ENCODE results near the gene TMED10.
"Not testable (repeated sequence)": the region's sequence is repeated elsewhere in the genome, so short reads cannot be mapped to it uniquely, and the experiment has no call there.

Gene TMED10

DNA sequence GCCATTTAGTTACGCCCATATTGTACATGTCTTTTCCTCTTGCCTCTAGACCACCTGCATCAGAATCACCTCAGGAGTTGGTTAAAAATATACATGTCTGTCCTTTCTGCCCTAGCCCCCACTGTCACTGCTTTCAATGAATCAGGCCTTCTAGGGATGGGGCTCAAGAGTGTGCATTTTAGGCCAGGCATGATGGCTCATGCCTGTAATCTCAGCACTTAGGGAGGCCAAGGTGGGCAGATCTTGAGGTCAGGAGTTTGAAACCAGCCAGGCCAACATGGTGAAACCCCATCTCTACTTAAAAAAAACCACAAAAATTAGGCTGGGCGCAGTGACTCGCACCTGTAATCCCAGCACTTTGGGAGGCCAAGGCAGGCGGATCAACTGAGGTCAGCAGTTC lies 13.6 kb upstream of the TMED10 start:
- DNase-seq (ENCODE audit: low read depth): no peak

DNA sequence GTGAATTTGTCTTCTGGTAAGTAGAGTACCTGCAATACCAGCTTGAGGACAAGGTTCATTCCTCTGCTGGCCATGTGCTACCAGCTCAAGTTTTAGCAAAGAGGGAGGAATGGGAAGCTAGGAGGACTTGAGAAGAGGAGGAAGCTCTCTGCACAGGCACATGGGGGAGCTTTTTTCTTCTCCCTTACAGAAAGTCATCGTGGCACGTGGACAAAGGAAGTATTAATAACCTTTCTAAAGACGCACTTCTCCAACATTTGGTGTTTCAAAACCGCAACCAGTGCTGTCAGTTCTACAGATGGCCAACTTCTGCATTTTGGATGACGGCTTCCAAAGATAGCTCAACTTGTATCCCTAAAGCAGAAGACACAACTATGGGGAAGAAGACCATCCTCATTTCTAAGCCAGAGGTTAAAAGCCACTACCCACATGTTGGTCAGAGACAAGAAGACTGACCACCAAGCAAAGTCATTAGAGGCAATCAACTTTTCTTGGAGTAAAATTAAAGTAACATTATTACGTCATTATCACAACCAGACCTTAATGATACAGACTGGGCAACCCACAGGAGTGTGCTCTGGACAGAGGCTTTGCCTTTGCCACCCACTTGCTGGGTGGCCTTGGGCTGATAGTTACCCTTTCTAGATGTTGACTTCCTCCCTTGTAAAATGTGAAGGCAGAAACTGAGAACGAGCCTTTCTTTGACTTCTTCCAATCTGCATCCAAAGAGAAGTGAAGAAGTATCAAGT lies 12.3 kb upstream of the TMED10 start:
- no peak for DNase-seq (ENCODE audit: low read depth)

DNA sequence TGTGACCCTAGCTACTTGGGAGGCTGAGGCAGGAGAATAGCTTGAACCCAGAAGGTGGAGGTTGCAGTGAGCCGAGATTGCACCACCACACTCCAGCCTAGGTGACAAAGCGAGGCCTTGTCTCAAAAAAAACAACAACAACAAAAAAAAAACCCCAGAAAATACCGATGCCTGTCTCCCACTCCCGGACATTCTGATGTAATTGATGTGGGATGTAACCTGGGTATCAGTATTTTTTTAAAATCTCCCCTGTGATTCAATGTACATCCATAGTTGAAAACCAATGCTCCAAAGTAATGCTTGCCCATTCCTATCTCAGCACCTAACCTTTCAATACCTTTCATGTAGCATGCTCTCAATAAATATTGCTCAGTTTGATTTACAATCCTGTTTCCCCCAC lies 11.7 kb upstream of the TMED10 start:
- no peak for DNase-seq (ENCODE audit: low read depth)

DNA sequence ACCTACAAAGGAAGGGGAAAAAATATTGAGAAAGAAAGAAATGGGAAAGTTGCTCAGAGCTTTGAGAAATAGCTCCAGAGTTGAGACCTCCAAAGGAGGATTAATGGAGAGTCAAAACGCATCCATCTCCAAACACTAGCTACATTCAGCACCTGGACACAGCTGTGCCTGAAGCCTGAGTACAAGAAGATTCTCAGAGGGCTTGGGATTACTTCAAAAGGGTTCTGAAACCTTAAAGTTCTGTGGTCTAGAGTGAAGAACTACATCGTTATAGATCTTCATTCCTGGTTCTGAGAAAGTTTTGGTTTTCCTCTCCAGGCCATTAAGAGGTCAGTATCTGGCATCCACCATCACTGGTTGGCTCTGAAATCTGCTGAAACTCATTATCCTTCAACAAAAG lies 10.5 kb upstream of the TMED10 start:
- no peak for DNase-seq (ENCODE audit: low read depth)

- no peak for DNase-seq (ENCODE audit: low read depth)
These were observed 9.0 kb upstream of the TMED10 start for GRCh38 chr14:75185251-75186040.

DNA sequence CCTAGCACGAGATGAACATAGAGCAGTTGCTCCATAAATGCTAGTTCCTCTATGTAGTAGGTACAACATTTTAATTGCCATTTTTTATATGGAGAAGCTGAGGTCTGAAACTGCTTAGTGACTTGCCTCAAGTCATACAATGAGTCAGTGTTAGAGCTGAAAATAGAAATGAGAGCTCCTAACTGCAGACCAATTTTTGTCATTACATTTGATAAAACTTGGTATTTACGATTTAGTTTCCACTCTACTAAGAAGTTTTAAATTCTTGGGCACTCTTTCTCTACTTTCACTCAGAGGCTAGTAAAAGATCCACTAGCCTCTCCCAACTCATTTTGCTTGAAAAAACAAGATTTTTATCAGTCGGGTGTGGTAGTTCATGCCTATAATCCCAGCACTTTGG lies 8.1 kb upstream of the TMED10 start:
- no peak for DNase-seq (ENCODE audit: low read depth)

GRCh38 chr14:75184039-75184438 lies 7.6 kb upstream of the TMED10 start:
- DNase-seq (ENCODE audit: low read depth): no peak

- no peak for DNase-seq (ENCODE audit: low read depth)
These were observed 6.8 kb upstream of the TMED10 start for GRCh38 chr14:75183225-75183624.

GRCh38 chr14:75182821-75183220 lies 6.4 kb upstream of the TMED10 start:
- no peak for DNase-seq (ENCODE audit: low read depth)

GRCh38 chr14:75182163-75182562 lies 5.8 kb upstream of the TMED10 start:
- not testable (repeated sequence) for DNase-seq (ENCODE audit: low read depth)

DNA sequence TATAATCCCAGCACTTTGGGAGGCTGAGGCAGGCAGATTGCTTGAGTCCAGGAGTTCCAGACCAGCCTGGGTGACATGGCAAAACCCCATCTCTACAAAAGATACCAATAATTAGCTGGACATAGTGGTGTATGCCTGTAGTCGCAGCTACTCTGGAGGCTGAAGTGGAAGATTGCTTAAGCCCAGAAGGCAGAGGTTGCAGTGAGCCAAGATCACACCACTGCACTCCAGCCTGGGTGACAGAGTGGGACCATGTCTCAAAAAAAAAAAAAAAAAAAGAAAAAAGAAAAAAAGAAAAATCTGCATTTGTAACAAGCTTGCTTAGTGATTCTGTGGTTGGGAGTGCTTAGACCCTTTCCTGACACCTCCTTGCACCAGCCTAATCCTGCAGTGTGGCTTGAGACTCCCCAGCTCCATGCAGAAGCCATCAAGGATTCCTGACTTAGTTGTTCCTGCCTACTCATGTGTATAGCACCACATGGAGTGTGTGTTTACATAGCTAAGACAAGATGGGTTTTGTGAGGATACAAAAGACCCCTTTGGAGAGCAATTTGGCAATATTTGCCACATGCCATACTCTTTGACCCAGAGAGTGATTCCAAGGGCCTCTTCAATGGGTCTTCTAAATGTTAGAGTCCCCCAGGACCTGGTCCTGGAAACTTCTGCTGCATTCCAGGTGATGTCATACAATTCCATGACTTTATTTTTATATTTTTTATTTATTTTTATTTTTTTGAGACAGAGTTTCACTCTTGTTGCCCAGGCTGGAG lies 5.1 kb upstream of the TMED10 start:
- no peak for DNase-seq (ENCODE audit: low read depth)

DNA sequence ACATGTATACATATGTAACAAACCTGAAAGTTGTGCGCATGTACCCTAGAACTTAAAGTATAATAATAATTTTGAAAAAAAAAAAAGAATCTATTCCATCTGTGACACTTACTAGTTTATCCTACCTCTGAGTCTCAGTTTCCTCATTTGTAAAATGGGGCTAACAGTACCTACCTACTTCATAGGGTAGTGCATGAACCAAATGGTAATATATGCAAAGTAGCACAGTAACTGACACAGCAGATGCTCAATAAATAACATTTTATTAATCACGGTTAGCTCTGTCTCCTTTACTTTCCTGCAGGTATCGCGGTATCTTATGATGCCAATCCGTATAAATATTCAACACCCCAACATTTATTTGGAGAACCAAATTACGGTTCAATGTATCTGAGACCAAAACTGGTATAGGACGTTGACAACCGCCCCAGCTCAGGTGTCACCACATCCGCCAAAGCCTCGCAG lies 703 bp downstream of the TMED10 start:
- DNase-seq (ENCODE audit: low read depth): no peak

GRCh38 chr14:75174066-75174465 lies 2.3 kb downstream of the TMED10 start:
- DNase-seq (ENCODE audit: low read depth): no peak

DNA sequence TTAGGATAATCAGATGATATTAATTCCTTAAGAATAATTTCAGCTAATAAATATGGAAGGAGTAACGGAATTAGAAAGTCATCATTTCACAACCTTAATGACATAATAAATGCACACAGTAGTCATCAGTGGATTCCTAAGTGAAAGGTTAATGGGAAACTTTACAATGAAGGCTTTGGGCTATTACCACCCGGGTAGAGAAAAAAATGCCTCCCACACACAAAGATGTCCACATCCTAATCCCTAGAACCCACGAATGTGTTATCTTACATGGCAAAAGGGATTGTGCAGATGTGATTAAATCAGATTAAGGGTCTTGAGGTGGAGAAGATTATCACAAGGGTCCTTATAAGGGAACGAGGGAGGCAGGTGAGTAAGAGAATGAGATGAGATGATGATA lies 5.6 kb downstream of the TMED10 start:
- DNase-seq (ENCODE audit: low read depth): no peak

- DNase-seq (ENCODE audit: low read depth): no peak
These were observed 7.7 kb downstream of the TMED10 start for GRCh38 chr14:75168586-75169335.

DNA sequence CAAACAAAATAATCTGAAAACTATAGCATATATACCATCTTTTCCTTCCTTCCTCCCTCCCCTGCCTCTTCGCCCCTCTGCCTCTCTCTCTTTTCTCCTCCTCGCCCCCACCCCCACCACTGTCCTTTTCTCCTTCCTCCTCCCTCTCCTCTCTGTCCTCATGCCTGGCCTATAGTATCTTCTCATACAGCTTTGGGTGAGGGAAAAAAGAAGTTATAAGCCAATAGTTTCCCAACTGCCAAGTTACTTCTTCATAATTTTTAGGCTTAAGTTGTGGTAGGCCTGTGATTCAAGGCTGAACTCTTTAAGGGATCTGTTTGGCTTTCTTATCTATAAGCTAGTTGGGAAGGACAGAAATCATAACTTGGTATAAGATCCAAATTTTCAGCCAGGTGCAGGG lies 9.1 kb downstream of the TMED10 start:
- DNase-seq (ENCODE audit: low read depth): no peak

DNA sequence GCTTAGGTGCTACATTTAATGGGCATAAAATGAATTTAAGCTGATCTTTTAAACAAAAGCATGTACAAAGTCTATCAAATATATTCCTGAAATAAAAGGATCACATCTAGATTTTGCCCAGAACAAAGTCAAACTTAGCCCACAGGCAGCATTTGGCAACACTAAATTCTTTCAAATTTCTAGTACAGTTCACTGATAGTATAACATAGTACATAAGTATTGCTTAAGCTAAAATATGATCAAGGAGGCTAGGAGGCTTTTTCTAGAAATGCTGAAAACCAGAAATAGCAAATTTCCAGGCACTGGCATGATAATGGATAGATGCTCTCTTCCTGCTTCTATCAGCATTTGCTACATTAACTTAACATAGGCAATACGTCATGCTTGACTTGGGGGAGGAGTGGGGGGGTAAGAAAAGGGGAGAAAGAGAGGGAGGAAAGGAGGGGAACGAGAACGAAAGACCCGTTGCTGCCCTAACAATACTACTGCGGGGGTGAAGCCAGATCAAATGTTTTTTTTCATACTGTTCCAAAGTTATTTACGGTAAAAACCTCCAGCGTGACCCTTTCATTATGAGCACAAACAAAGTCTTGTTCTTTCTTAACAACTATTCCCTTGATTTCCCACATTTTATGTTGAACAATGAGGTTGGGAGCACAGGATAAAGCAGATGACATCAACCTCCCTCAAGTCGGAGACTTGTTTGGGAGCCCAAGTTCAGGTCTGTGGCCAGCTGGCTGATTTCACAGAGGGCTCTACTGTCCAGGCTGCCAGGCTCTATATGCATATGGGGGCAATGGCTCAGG lies 10.6 kb downstream of the TMED10 start:
- no peak for DNase-seq (ENCODE audit: low read depth)

DNA sequence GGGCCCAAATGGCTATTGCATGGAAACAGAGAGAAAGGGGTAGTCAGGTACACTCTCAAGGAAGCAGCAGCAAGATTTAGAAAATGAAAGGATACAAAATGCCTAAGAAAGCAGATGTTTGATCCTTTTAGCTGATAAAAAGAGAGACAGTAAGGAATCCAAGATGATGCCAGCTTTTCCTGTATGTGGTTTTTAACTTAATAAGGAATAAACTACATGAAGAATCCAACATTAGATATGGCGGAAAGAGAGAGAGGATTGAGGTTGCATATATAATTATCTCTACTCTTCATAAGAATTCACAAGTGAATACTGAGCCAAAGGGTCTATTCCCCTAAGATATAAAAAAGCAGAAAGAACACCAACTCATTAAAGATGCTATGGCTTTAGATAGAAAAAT lies 11.6 kb downstream of the TMED10 start:
- no peak for DNase-seq (ENCODE audit: low read depth)

GRCh38 chr14:75163677-75164076 lies 12.7 kb downstream of the TMED10 start:
- no peak for DNase-seq (ENCODE audit: low read depth)

GRCh38 chr14:75162631-75163030 lies 13.8 kb downstream of the TMED10 start:
- DNase-seq (ENCODE audit: low read depth): no peak

Measured in stimulated activated CD8-positive, alpha-beta memory T cell treated with anti-CD3 and anti-CD28 coated beads, Interleukin-15, amount 100 ng/mL, for 1 hour (primary cell).